NCI-H1694 treated with DMSO at 0.1 percent for 48 hours (cell line): ENCODE results near the gene RGS9.
A peak's percentile ranks its signal among the peaks of the same experiment; 100 is the strongest.
"Not testable (repeated sequence)": the region's sequence is repeated elsewhere in the genome, so short reads cannot be mapped to it uniquely, and the experiment has no call there.

ENCODE experiments used
- DNase-seq: peaks from one replicate; lab custom pipeline; 2025; lab: John Stamatoyannopoulos, UW

Gene RGS9

DNA sequence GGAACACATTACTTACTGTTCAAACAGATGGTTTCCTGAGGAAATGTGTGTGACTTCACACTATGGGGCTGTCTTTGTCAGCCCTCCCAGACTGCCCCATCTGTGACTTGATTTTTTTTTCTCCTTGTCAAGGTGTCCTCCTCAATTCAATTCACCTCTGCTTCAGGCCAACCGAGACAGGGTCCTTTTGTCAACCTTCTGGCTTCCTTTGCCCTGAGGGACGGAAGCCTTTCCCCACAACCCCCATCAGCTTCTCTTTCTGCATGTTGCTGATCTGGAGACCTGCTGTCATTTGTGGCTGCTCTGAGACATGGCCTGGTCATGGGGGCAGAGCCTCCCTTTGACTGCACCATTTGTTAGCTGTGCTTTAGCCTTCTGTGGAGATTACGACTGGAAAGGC is 21.3 kb upstream of the RGS9 start:
- DNase-seq, result no peak

DNA sequence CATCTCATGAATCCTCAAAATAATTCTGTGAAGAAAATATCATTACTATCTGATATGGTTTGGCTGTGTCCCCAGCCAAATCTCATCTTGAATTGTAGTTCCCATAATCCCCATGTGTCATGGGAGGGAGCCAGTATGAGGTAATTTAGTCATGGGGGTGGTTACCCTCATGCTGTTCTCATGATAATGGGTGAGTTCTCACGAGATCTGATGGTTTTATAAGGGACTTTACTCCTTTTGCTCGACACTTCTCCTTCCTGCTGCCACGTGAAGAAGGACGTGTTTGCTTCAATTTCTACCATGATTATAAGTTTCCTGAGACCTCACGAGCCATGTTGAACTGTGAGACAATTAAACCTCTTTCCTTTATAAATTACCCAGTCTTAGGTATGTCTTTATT is 20.7 kb upstream of the RGS9 start:
- not testable (repeated sequence) for DNase-seq

DNA sequence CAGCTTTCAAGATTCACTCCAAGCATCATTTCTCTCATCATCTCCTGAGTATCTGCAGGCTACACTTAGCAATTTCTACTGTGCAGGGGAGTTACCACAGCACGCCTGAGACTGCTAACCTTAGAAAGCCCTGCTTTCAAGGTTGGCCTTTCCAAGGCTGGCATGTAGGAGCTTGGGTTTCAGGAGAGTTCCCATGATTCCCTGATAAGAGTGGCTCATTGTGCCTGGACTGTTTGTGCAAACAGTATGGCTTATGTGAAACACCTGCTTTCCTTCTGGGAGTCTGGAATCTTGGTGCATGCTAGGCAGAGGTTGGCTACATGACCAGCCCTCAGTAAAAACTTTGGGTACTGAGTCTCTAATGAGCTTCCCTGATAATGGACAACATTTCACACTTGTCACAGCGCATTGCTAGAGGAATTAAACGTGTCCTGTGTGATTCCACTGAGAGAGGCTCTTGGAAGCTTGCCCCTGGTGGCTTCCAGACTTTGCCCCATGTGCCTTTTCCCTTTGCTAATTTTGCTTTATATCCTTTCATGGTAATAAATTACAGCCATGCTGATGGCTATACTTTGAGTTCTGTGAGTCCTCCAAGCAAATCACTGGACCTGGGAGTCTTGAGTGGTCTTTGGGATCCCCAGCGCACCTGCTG is 19.7 kb upstream of the RGS9 start:
- DNase-seq, result no peak

DNA sequence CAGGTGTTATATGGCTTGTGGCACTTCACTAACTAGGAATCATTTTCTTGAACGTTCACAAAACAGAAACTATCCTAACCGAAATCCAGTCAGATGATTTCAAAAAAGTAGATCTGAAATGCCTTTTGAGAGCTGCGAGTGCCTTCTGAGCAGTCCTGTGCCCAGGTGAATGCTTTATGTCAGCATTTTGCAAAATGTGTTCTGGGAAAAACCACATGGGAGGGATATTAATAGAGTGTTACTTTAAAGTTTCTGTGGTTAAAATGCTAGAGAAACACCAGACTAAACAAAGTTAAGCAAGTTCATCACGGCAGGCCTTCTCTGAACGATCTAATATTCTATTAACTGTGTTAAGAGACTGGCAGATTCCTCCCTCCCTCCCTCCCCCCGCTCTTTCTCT is 15.8 kb upstream of the RGS9 start:
- no peak for DNase-seq

DNA sequence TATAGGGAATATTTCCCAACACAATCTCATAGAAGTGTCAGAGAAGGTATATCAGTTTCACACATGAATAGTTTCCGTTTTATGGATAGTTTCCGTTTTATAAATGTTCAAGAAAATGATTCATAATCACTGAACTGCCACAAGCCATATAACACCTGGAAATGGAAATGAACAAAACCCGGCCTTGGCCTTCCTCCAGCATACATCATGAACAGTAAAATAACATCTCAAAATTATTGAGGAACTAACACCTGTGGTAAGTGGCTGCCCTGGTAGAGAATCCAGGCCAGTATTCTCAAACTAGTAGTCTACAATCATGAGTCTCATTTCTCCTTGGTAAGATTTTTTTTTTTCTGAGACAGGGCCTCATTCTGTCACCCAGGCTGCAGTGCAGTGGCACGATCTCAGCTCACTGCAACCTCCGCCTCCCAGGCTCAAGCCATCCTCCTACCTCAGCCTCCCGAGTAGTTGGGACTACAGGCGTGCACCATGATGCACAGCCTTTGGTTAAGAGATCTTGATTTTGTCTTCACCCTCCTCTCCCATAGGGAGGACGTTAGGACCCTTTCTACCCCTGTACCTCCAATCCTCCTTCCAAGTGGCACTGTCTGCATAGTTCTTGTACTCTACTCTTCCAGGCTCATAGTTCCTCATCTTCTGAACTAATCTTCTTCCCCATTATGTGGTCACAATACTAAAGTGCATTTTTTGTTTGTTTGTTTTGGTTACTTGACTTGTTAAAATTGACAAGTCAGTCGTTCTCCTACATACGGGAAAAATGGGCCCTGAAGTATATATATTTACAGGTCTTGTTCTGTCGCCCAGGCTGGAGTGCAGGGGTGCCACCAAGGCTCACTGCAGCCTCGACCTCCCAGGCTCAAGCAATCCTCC is 15.0 kb upstream of the RGS9 start:
- no peak for DNase-seq

DNA sequence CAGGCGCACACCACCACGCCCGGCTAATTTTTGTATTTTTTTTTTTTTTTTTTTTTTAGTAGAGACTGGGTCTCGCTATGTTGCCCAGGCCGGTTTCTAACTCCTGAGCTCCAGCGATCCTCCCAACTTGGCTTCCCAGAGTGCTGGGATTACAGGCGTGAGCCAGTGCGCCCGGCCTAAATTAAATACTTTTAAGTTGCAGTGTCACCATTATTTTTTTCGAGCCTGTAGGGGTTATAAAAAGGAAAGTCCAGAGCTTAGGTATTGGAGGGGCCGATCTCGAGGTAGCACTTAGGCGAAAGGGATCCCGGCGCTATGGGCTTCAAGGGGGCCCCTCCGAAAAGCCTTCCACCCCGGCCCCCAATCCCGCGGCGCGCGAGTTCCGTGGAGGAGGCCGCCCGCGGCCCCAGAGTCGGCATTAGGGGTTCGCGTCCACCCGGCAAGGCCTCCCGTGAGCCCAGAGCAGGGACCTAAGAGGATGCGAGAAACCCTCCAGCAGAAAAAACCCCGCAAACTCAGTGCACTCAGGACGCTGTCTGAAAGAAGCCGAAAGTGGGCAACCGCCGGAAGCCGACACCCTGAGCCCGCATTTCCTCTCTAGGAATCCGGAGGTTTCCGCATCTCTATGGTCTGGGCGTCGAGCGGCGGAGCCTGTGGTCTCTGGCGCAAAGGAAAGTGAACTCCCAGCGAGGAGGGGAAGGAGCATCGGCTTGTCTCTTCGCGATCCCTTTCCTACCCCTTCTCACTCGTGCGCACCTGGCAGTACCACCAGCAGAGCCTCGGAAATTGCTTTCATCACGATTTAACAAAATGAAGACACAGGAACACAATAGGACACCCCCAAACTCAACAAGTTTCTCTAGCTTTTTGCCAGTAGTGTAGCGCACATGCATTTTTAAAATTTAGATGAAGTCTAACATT is 14.1 kb upstream of the RGS9 start:
- peak; percentile 78 for DNase-seq

DNA sequence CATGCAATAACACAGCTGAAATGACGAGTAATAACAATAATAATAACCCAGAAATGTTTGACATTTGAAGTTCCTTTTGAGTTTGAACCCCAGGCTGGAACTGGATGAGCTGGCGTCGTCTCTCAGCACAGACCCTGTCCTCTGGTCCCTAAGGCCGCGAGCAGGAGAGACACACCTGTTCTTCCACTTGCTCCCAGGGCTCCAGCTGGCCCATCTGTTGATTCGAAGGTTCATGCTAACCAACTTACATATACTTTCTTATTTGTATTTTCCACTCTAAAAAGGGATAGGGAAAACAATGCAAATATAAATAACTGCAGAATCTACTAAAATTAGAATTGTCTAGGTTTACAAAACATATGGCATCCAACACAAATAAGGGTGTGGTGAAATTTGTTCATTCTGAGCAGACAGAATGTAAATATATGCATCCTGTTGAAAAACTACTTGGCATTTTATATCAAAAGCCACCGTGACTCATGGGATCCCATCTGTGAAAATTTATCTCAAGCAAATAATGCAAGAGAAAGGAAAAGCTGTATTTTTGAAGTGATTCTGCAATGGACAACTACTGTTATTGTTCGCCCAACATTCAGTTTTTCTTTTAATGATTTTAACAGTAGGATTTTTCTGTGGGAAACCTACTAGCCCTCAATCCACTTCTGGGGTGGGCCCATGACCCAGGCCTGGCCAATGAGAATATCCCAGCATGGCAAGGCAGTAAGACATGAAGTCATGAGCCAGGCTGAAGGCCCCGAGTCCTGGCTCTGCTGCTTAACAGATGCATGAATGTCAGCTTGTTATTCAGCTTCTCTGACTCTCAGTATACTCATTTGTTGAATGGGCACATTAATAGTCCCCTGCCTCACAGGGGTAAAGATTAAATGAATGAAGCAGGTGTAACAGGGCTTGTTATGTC is 13.2 kb upstream of the RGS9 start:
- no peak for DNase-seq

DNA sequence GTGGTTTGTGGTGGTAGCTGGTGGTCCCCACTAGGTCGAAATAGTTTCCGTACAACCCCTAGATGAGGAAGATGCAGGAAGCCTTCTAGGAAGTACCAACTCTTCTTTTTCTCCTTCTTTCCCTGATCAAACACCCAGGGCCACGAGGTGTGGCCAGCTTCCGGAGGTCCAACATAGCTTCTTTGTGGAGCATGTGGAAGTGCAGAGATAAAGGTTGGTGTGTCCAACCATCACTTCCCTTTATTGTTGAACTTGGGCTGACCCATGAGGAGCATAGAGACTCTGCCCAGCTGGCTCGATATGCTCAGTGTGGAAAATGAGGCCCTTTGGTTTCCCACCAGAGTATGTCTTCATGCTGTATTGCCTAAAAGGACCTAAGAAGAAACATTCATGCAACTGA is 6.3 kb upstream of the RGS9 start:
- no peak for DNase-seq

DNA sequence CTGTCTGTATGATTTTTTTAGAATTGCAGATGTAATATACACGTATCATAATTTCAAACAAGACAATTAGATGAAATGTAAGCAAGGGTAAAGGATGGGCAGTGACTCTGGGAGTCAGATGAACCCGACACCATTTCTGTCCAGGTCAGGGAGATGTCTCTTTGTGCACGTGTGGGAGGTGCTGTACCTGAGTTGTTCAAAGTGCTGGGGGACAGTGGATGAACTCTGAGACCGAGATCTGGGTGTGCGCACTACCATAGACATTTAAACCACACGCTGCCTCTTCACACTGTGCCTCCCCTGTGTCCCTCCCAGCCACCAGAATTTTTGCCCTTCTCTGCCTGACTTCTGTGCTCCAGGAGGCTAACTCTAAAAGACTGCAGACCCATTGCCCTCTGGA is 5.9 kb upstream of the RGS9 start:
- DNase-seq, result no peak

DNA sequence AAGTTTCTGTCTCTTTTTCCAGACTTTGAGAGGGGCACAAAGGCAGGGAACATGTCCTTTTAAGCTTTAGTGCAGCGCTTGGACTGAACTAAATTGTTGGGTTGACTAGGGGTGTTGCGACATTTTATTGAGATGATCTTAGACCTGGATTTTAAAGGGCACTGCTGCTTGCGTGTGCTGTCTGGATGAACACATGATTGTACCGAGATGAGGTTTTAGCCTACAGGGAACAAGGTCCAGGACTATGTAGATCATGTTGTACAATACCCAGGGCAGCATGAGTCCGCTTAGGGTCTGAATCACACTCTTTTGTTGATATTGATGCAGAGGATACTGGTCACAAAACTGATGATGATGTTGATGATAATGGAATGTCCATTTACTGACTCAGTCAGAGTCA is 5.2 kb upstream of the RGS9 start:
- no peak for DNase-seq

DNA sequence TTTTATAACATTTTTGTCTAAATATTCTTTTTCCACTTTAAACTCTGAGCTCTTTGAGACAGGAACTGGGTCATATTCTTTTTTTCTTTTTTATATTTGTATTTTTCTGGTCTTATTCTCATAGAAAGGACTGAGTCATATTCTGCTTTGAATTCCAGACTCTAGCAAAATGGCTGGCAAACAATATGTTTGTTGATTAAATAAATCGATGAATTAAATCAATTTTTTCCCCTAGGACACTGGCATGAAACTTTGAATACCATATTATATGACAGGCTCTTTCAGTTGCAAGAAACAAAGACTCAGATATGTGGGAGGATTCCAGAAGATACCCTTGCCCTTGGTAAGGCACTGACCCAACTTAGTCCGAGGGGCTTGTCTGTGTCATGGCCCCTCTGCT is 3.1 kb upstream of the RGS9 start:
- DNase-seq, result no peak

DNA sequence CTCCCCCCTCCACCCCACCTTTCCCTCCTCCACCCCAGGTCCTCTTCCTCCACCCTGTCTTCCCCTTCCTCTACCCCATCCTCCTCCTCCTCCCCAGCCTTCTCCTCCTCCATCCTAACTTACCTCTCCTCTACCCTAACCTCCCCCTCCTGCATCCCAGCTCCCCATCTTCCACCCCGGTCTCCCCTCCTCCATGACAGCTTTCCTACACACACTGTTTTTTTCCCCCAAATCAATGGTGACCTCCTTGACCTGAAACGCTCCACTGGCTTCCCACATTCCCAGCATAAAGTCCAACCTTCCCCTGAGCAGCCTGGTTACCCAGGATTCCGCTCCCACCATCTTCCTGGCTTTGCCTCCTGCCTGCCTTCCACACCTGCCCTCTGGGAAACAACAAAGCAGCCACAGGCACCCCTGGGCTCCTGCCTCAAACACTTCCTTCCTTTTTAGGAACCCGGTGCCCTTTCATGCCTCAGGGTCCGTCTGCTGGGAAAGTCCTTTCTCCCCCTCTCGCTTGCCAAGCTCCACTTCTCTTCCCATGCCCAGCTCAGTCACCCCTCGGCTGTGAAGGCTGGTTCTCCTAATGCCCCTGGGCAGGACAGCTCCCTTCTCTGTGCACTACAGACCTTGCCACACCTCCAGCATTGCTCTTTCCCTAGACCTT is 2.1 kb downstream of the RGS9 start:
- DNase-seq, result no peak

DNA sequence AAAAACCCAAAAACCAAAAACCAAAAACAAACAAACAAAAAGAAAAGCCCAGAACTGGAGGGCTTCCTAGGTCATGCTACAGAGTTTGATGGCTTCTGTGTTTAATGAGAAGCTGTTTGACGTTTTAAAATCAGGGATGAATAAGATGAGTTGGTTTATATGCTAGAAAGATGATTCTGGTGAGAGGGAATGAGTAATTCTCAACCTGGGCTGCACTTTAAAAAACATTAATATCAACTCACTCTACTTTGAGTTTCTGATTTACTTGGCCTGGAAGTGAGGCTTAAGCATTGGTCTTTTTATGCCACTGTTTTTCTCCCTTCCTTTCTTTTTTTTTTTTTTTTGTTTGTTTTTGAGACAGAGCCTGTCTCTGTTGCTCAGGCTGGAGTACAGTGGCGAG is 5.1 kb downstream of the RGS9 start:
- DNase-seq, result no peak

DNA sequence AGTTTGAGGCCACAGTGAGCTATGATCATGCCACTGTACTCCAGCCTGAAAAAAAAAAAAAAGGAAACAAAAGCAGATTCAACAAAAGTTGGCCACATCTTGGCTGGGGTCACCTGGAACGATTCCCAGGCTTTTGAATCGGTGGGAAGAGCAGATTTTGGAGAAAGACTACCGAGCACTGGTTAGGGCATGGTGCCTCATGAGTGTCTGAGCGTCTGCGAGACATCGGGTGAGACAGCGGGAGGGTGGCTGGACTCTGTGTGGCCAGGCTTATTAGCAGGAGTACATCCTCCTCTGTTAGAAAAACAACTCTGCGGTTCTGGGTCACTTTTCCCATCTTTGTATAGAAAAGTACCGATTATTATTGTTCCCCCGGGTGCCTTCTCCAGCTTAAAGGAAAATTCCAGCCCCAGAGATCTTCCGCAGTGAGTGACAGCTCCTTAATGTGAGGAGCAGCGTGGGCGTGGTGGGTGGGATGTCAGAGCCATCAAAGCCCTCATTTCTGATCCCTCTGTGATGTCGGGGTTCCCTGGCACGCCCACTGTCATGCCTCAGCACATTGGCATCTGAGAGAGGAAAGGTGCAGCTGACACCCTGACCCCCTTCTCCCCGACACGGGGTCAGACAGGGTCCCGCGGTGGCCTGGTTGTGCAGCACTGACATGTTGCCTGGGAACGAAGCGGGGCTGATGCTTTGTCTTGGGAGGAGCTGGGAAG is 6.9 kb downstream of the RGS9 start:
- DNase-seq, result no peak

DNA sequence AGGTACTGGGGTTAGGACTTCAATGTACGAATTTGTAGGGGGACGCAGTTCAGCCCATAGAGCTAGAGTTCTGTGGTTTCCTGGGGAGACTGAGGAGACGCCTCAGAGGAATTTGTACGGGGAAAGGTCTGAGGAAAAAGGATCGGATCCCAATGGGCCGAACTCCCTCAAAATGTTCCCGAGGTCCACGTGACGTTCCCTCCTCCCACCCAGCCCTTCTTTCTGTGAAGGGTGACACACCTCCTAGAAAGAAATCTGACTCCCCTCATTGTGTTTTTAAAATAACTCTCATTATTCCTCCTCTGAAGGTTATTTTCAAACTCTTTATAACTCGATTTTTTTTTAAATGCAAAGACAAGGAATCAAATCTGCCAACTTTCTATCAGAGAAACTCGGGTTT is 8.6 kb downstream of the RGS9 start:
- DNase-seq, result no peak

DNA sequence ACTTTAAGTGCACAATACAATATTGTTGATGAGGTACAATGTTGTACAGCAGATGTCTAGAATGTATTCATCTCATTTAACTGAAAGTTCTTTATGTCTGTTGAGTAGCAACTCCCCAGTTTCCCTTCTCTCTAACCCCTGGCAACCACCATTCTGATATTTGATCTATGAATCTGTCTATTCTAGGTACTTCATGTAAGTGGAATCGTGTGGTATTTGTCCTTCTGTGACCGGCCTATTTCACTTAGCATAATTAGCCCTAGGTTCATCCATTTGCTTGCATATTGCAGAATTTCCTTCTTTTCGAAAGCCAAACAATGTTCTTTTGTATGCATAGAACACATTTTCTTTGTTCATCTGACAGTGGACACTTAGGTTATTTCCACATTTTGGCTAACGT is 10.8 kb downstream of the RGS9 start:
- DNase-seq, result no peak

DNA sequence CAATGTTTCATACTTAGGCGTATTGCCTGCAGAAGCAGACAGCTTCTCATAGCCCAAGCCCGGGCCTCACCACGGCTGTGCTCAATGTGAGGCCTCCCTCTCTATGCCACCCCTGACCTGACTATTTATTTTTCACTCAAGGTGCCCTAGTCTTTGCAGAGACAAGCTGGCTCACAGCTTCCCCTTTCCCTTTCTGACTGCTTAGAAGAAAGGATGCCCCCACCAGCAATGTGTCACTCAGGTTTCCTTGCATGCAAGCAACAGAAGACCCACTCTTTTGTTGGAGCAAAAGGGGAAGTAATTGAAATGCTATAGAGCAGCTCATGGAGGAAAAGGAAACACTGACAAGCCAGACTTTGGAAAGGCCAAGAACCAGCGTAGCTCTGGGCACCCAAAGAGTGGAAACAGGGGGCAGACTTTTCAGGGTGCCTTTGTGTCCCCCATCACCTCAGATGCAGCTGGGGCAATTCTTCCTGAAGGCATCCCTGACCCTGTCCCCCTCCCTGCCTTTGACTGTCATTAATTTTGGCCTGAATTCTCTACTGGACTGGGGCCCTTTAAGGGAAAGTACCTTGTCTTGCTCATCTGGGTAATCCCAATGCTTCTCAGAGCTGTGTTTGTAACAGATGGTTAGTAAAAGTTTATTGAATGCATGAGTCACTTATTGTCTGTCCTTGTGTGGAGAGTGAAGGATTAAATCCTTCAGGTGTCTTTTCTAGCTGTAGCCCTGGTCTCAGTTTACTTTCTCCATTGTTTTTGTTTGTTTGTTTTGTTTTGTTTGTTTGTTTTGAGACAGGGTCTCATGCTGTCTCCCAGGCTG is 17.8 kb downstream of the RGS9 start:
- DNase-seq, result no peak

DNA sequence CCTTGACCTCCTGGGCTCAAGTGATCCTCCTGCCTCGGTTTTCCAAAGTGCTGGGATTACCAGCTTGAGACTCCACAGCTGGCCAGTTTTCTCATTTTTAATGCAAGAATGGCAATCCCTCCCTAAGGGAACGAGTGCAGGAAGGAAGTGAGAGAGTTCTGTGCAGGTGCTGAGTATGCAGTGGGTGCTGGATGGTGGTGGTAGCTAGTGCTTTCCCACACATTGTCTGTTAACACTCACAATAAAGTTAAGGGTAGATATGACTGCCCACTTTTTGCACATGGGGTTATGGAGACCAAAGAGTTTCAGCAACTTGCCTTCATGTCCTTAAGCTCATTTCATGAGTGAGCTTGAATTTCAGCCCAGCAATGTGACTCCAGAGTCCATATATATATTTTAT is 18.5 kb downstream of the RGS9 start:
- DNase-seq, result no peak

DNA sequence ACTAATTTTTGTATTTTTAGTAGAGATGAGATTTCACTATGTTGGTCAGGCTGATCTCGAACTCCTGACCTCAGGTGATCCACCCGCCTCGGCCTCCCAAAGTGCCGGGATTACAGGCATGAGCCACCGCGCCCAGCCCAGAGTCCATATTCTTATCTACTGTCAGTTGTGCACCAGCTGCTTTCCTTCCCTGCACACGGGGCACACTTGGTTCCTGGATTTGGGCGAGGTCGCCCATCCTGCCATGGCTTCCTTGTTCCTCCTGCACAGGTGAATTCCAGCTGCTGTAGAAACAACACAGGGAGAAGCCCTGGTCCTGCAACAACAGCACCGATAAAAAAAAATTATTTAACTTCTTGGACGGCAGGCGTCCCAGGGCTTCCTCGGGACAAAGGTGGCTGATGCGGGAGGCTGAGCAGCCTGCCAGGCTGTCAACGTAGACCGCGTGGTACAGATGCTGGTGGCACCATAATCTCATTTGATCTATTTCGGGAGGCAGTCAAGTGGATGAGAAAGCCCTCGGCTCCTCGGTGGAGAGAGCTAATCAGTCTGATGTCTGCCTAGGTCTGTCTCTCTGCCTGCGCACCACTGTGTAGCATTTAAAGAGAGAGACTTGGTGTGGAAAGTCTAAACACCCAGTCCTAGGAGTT is 19.1 kb downstream of the RGS9 start:
- no peak for DNase-seq
